HG02678 (cell line): ENCODE results near the gene TBK1.
"Not testable (repeated sequence)": the region's sequence is repeated elsewhere in the genome, so short reads cannot be mapped to it uniquely, and the experiment has no call there.

Experiments
- ATAC-seq: cut with Tn5 transposase; IDR thresholded peaks from one replicate; pipeline ENCODE4 v1.9.1; 2021; ENCODE audit warnings: mild to moderate bottlenecking, moderate library complexity; ENCODE audit not compliant: unreplicated experiment

TBK1 gene

GRCh38 chr12:64538121-64538520, 86.2 kb downstream of the TBK1 start:
- ATAC-seq, result no peak

- not testable (repeated sequence) for ATAC-seq
These were observed 90.6 kb downstream of the TBK1 start for GRCh38 chr12:64542409-64543047.

GRCh38 chr12:64544371-64545080, 92.6 kb downstream of the TBK1 start:
- no peak for ATAC-seq

GRCh38 chr12:64545081-64545382, 93.1 kb downstream of the TBK1 start:
- ATAC-seq, result no peak

GRCh38 chr12:64549108-64549507, 97.2 kb downstream of the TBK1 start:
- no peak for ATAC-seq

- ATAC-seq, result no peak
These were observed 98.8 kb downstream of the TBK1 start for GRCh38 chr12:64550755-64551154.

GRCh38 chr12:64551676-64552075, 99.8 kb downstream of the TBK1 start:
- no peak for ATAC-seq
